Measurements from ENCODE around the gene RIMS4. TPM values are rescaled to one million over a fixed set of nuclear protein-coding genes. Genes with fewer than 3 reads are reported as not detected.

RIMS4 gene
- total RNA-seq, 4 donors from 2014 or later = 0.62 to 1.2 (median 0.64) TPM; not detected in 1

- Histone ChIP-seq H3K4me1 (peaks cover 11% of the 10 kb centered on the region), H3K27ac (no peak overlapping the region), H3K4me3 (peak overlapping the region; percentile 34), H3K27me3 (peaks cover 72% of the 10 kb centered on the region), H3K36me3 (no peaks in the 10 kb centered on the region), H3K9me3 (no peaks in the 10 kb centered on the region)
- DNase-seq (ENCODE audit: low spot score in 2 of 2) = no peak
- 14% methylated on average over 14 of the region's 34 CpGs for WGBS
- TF ChIP-seq POLR2A (IDR thresholded peaks at IDR 0.05) (no peak), POLR2AphosphoS5 (IDR thresholded peaks at IDR 0.05) (no peak), EP300 (IDR thresholded peaks at IDR 0.05) (no peak), CTCF (IDR thresholded peaks at IDR 0.05) (no peak)
These were observed 826 bp downstream of the RIMS4 start for GRCh38 chr20:44809380-44810060.

DNA sequence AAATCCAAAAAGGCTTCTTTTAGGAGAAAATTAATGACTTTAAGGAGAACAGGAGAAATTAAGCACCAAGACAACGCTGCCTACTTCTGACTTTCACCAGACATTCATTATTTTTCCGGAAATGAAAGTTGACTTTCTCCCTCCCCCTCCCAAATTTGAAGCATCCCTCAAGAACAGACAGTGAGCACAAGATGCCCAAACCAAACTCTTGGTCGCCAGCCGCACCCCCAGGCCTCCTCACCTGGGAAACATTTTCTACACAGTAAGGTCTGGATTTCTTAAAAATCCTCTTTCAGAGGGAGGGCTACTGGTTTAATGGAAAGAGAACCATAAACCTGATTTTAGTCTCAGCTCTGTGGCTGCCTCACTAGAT, 2.7 kb downstream of the RIMS4 start:
- H3K27ac ChIP-seq = no peak overlapping the region
- H3K9me3 ChIP-seq = no peaks in the 10 kb centered on the region
- H3K36me3 ChIP-seq = no peaks in the 10 kb centered on the region
- WGBS = 75% methylated on average over 4 of the region's 4 CpGs
- H3K4me3 ChIP-seq = no peak overlapping the region
- no peak for DNase-seq (ENCODE audit: low spot score in 2 of 2)
- H3K4me1 ChIP-seq = peaks cover 11% of the 10 kb centered on the region
- peaks cover 77% of the 10 kb centered on the region for H3K27me3 ChIP-seq
- no peak for TF ChIP-seq CTCF (IDR thresholded peaks at IDR 0.05)
- no peak for TF ChIP-seq POLR2AphosphoS5 (IDR thresholded peaks at IDR 0.05)
- TF ChIP-seq EP300 (IDR thresholded peaks at IDR 0.05) = no peak
- TF ChIP-seq POLR2A (IDR thresholded peaks at IDR 0.05) = no peak

- WGBS = 60% methylated on average over 7 of the region's 7 CpGs
- no peaks in the 10 kb centered on the region for H3K9me3 ChIP-seq
- TF ChIP-seq EP300 (IDR thresholded peaks at IDR 0.05) (no peak), CTCF (IDR thresholded peaks at IDR 0.05) (no peak), POLR2A (IDR thresholded peaks at IDR 0.05) (no peak), POLR2AphosphoS5 (IDR thresholded peaks at IDR 0.05) (no peak)
- H3K27me3 ChIP-seq = peaks cover 72% of the 10 kb centered on the region
- H3K4me3 ChIP-seq = no peak overlapping the region
- H3K36me3 ChIP-seq = no peaks in the 10 kb centered on the region
- peaks cover 11% of the 10 kb centered on the region for H3K4me1 ChIP-seq
- H3K27ac ChIP-seq = no peak overlapping the region
- no peak for DNase-seq (ENCODE audit: low spot score in 2 of 2)
These were observed 3.2 kb downstream of the RIMS4 start for GRCh38 chr20:44807051-44807683.

DNA sequence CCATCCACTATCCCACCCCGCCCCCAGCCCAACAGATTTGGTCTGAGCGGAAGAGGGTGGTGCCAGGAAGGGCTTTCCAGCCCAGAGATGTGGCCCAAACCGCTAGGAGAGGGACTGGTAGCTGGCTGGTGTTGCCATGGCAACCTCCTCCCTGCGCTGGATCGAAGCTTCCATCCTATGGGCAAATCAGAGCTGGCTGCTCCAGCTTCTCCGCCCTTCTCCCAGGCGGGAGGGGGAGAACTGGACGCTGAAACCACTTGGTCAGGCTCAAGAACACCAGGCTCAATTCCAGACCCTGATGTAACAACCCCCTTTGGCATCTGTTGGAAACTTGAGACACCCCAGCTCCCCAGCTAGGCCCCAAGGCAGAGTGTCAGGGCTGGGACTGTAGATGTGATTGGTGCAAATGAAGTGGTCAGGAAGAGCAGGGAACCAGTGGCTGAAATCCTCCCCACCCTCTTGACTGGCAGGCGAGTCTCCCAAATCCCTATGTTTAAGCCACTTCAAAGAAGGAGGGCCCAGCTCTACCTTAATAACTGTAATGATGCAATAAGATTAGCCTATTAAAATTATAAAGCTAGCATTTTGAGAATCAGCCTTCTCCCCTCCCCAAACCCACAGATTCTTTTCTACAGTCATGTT, 4.2 kb downstream of the RIMS4 start:
- no peak overlapping the region for H3K27ac ChIP-seq
- peaks cover 61% of the 10 kb centered on the region for H3K27me3 ChIP-seq
- H3K9me3 ChIP-seq = no peaks in the 10 kb centered on the region
- no peak for DNase-seq (ENCODE audit: low spot score in 2 of 2)
- no peaks in the 10 kb centered on the region for H3K36me3 ChIP-seq
- 57% methylated on average over 3 of the region's 9 CpGs for WGBS
- no peak overlapping the region for H3K4me3 ChIP-seq
- H3K4me1 ChIP-seq = peaks cover 11% of the 10 kb centered on the region
- TF ChIP-seq CTCF (IDR thresholded peaks at IDR 0.05) (no peak), POLR2AphosphoS5 (IDR thresholded peaks at IDR 0.05) (no peak), POLR2A (IDR thresholded peaks at IDR 0.05) (no peak), EP300 (IDR thresholded peaks at IDR 0.05) (no peak)

DNA sequence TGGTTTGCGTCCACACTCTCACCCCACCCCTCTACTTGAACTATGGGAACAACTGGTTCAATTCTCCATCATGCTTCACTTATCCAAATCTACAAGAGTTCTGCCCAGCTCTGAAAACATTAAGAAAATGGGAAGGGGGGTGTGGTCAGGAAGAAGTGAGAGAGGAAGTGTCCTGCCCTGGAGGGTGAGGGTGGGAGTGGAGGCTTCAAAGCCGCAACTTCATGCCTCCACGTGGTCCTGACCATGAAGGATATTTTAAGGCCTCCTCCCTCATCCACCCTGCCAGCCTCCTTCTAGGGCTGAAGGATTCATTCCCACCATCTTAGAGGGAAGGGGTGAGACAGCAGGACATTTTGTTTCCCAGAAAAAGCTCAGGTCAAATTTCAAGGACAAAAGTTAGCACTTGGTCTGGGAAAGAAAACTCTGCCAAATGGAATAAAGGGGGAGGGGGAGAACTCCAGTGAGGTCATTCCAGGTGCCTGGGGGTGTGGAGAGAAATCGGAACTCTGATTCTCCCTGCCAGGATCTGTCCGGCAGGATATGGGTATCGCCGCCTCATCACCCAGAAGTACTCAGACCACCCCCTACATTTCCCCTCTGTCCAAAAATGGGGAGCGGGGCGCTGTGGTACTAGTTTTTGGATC, 4.9 kb downstream of the RIMS4 start:
- 50% methylated on average over 9 of the region's 9 CpGs for WGBS
- H3K27ac ChIP-seq = no peak overlapping the region
- no peak overlapping the region for H3K4me3 ChIP-seq
- H3K27me3 ChIP-seq = peaks cover 55% of the 10 kb centered on the region
- TF ChIP-seq EP300 (IDR thresholded peaks at IDR 0.05) (no peak), CTCF (IDR thresholded peaks at IDR 0.05) (no peak), POLR2AphosphoS5 (IDR thresholded peaks at IDR 0.05) (no peak)
- DNase-seq (ENCODE audit: low spot score in 2 of 2) = no peak
- H3K9me3 ChIP-seq = no peaks in the 10 kb centered on the region
- H3K36me3 ChIP-seq = no peaks in the 10 kb centered on the region
- peaks cover 7% of the 10 kb centered on the region for H3K4me1 ChIP-seq
